ENCODE results near the gene BEND2.

BEND2 gene

GRCh38 chrX:18133605-18134004 lies 87.1 kb downstream of the BEND2 start:
- no peak for DNase-seq

- no peak for DNase-seq
Measured at GRCh38 chrX:18129690-18130089, 91.0 kb downstream of the BEND2 start.

GRCh38 chrX:18126971-18127370 lies 93.7 kb downstream of the BEND2 start:
- DNase-seq, result no peak

- DNase-seq, result no peak
Measured at GRCh38 chrX:18119856-18120255, 100.8 kb downstream of the BEND2 start.

All from NCI-H1048 (cell line).